ENCODE results near the gene EXOSC10. TPM values are rescaled to one million over a fixed set of nuclear protein-coding genes. Genes with fewer than 3 reads are reported as not detected.

EXOSC10 gene
- total RNA-seq, 1 donor from 2014 or later, result 62.6 TPM

- Histone ChIP-seq H3K9me3 (no peaks in the 10 kb centered on the region), H3K27me3 (no peaks in the 10 kb centered on the region), H3K27ac (no peak overlapping the region), H3K4me1 (no peaks in the 10 kb centered on the region), H3K36me3 (peaks cover 0 to 96% of the 10 kb centered on the region in 2 donors), H3K4me3 (no peak overlapping the region)
- no peak for TF ChIP-seq POLR2A (IDR thresholded peaks at IDR 0.05)
- TF ChIP-seq, protein P1, sequence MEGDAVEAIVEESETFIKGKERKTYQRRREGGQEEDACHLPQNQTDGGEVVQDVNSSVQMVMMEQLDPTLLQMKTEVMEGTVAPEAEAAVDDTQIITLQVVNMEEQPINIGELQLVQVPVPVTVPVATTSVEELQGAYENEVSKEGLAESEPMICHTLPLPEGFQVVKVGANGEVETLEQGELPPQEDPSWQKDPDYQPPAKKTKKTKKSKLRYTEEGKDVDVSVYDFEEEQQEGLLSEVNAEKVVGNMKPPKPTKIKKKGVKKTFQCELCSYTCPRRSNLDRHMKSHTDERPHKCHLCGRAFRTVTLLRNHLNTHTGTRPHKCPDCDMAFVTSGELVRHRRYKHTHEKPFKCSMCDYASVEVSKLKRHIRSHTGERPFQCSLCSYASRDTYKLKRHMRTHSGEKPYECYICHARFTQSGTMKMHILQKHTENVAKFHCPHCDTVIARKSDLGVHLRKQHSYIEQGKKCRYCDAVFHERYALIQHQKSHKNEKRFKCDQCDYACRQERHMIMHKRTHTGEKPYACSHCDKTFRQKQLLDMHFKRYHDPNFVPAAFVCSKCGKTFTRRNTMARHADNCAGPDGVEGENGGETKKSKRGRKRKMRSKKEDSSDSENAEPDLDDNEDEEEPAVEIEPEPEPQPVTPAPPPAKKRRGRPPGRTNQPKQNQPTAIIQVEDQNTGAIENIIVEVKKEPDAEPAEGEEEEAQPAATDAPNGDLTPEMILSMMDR (IDR thresholded peaks at IDR 0.05), result no peak
- no peak for TF ChIP-seq POLR2AphosphoS5 (IDR thresholded peaks at IDR 0.05; ENCODE audit: insufficient read depth in 1 of 2, low read depth in 1 of 2)
- DNase-seq (ENCODE audit: extremely low spot score in 2 of 2), result no peak
- intact Hi-C loops (cut with DNase I), result no loop called here
These were observed 27.3 kb downstream of the EXOSC10 start for GRCh38 chr1:11072216-11072917.

- no peak for DNase-seq (ENCODE audit: extremely low spot score in 2 of 2)
- intact Hi-C loops (cut with DNase I), result no loop called here
- Histone ChIP-seq H3K9me3 (no peaks in the 10 kb centered on the region), H3K27me3 (no peaks in the 10 kb centered on the region), H3K4me1 (no peaks in the 10 kb centered on the region), H3K27ac (no peak overlapping the region), H3K4me3 (no peak overlapping the region), H3K36me3 (peaks cover 0 to 92% of the 10 kb centered on the region in 2 donors)
- TF ChIP-seq POLR2A (IDR thresholded peaks at IDR 0.05) (no peak), POLR2AphosphoS5 (IDR thresholded peaks at IDR 0.05; ENCODE audit: insufficient read depth in 1 of 2, low read depth in 1 of 2) (no peak)
- TF ChIP-seq, protein P1 (IDR thresholded peaks at IDR 0.05), result no peak
These were observed 28.0 kb downstream of the EXOSC10 start for GRCh38 chr1:11071463-11072215.

- TF ChIP-seq POLR2AphosphoS5 (IDR thresholded peaks at IDR 0.05; ENCODE audit: insufficient read depth in 1 of 2, low read depth in 1 of 2) (no peak), POLR2A (IDR thresholded peaks at IDR 0.05) (no peak)
- TF ChIP-seq, protein P1 (IDR thresholded peaks at IDR 0.05), result no peak
- no peaks in the 10 kb centered on the region for H3K9me3 ChIP-seq
- H3K4me3 ChIP-seq, result no peak overlapping the region
- H3K4me1 ChIP-seq, result no peaks in the 10 kb centered on the region
- H3K36me3 ChIP-seq, result peaks cover 0 to 92% of the 10 kb centered on the region in 2 donors
- H3K27ac ChIP-seq, result no peak overlapping the region
- no peaks in the 10 kb centered on the region for H3K27me3 ChIP-seq
- DNase-seq (ENCODE audit: extremely low spot score in 2 of 2), result no peak
- intact Hi-C loops (cut with DNase I), result no loop called here
These were observed 28.8 kb downstream of the EXOSC10 start for GRCh38 chr1:11070876-11071275.

DNA sequence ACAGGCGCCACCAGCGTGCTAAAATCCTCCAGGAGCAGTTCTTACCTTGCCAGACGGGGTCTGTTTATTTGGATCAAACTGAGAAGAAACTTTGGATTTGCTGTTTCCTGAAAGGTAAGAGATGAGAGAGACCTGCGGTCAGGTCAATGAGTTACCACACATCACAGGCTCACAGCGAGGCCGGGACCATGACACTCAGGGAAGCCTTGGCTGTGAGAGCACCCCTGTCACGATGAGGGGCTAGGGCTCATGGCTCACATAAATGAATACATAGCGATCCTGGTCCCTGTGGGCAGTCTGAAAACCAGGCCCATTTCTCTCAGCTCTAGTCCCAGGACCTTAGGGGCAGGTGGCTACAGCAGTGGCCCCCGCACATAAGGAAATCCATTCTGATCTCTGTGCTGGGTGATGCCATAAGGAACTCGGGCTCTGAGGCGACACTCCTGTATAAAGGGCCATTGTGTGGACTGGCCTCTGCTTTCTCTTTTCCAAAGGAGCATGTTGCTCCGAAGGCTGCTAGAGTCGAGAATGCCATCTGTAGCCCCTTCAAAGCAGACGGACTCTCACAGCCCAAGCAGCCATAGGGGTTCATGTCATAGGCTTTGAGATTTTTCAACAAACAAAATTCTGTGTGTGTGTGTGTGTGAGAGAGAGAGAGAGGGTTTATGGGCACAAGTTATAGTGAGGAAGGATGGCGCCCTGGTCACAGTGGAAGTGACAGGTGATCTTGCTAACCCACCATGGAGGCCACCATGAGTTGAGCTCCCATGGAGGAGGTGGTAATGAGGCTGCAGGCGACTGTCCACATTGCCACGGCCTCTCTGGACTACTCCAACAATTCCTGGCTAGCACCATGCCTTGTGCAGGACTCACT, 30.8 kb downstream of the EXOSC10 start:
- intact Hi-C loops (cut with DNase I), result no loop called here
- no peak overlapping the region for H3K4me3 ChIP-seq
- H3K4me1 ChIP-seq, result no peaks in the 10 kb centered on the region
- H3K27ac ChIP-seq, result no peak overlapping the region
- TF ChIP-seq, protein P1 (IDR thresholded peaks at IDR 0.05), result no peak
- no peak for TF ChIP-seq POLR2AphosphoS5 (IDR thresholded peaks at IDR 0.05; ENCODE audit: insufficient read depth in 1 of 2, low read depth in 1 of 2)
- no peak for TF ChIP-seq POLR2A (IDR thresholded peaks at IDR 0.05)
- peaks cover 0 to 83% of the 10 kb centered on the region in 2 donors for H3K36me3 ChIP-seq
- no peak for DNase-seq (ENCODE audit: extremely low spot score in 2 of 2)
- H3K27me3 ChIP-seq, result no peaks in the 10 kb centered on the region
- H3K9me3 ChIP-seq, result no peaks in the 10 kb centered on the region
